ENCODE measurements around the gene MICALL1.
A peak's percentile ranks its signal among the peaks of the same experiment; 100 is the strongest.

Gene MICALL1

DNA sequence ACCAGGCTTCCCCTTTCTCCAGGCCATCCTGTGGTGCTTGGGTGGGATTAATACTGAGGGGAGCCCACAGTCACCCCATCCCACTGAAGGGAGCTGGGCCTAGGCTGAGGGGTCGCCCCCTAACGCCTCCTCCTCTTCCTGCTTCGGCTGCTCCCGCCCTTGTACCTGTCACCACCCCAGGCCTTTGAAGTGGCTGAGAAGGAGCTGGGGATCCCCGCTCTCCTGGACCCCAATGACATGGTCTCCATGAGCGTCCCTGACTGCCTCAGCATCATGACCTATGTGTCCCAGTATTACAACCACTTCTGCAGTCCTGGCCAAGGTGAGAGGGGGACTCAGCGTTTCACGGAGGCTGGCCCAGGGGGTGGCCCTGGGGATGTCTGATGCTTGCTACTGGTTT is 6.1 kb downstream of the MICALL1 start:
- Mint-ChIP-seq H3K4me1 (peaks cover 35% of the 10 kb centered on the region), H3K9me3 (no peaks in the 10 kb centered on the region), H3K36me3 (ENCODE audit: insufficient read depth) (peaks cover 18% of the 10 kb centered on the region), H3K4me3 (no peak overlapping the region), H3K27me3 (no peaks in the 10 kb centered on the region), H3K27ac (ENCODE audit: low read depth) (peak overlapping the region; percentile 49)
- no peak for ATAC-seq (replicated peaks; ENCODE audit: extremely low read depth, poor library complexity, severe bottlenecking)
- no peak for DNase-seq (ENCODE audit: low spot score in 2 of 2)

DNA sequence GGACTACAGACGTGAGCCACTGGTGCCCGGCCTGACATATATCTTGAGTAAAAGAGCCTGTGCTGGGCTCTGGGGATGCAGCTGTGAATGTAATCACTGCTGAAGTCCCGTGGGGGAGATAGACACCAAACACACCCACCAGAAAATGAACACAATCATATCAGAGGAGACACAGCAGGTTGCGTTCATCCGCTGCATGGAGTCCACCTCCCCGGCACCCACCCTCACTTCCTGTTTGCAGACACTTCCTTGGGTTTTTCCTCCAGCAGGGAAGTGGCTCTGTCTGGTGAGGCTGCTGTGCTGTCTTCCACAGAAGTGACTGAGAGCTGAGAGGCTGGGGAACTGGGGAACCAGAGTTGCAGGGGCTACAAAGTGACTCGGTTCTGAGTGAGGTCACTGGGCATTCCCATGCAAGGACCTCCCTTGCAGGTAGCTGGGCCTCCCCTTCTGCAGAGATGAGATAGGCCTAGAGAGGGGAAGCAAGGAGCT is 7.2 kb downstream of the MICALL1 start:
- ATAC-seq (replicated peaks; ENCODE audit: extremely low read depth, poor library complexity, severe bottlenecking) (no peak), DNase-seq (ENCODE audit: low spot score in 2 of 2) (no peak)
- Mint-ChIP-seq H3K9me3 (no peaks in the 10 kb centered on the region), H3K36me3 (ENCODE audit: insufficient read depth) (peaks cover 18% of the 10 kb centered on the region), H3K4me3 (no peak overlapping the region), H3K27me3 (no peaks in the 10 kb centered on the region), H3K4me1 (peaks cover 27% of the 10 kb centered on the region), H3K27ac (ENCODE audit: low read depth) (no peak overlapping the region)

- ATAC-seq (replicated peaks; ENCODE audit: extremely low read depth, poor library complexity, severe bottlenecking) (no peak), DNase-seq (ENCODE audit: low spot score in 2 of 2) (no peak)
- Mint-ChIP-seq H3K9me3 (no peaks in the 10 kb centered on the region), H3K4me3 (no peak overlapping the region), H3K27me3 (no peaks in the 10 kb centered on the region), H3K4me1 (peaks cover 11% of the 10 kb centered on the region), H3K27ac (ENCODE audit: low read depth) (no peak overlapping the region), H3K36me3 (ENCODE audit: insufficient read depth) (peaks cover 25% of the 10 kb centered on the region)
Observed at GRCh38 chr22:37916311-37916710, 10.2 kb downstream of the MICALL1 start.

DNA sequence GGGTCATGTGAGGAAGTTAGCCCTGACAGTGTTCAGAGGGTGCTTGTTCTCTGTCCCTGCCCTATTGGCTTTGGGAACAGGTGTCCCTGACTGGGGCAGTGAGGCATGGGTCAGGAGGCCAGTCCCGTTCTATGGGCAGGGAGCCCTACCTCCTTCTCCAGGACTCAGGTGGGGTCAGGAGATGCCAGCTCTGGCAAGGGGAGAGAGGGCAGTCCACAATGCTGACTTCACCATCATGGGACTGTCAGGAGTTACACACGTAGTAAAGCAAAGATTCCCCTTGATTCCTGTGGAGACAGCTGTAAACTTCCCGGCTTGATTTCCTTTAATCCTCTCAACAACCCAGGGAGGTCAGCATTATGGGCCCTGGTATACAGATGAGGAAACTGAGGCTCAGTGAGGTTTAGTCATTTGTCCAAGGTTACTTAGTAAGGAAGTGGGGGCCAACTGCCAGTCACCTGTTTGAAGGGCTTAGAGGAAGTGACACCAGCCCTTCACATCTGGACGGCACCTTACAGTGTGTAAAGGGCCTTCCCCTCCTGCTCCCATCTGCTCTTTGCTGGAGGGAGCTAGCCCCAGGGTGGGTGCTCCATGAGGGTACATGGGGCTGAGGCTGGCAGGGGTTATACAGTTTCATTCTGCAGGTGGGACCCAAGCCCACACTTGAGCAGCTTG is 11.9 kb downstream of the MICALL1 start:
- Mint-ChIP-seq H3K4me3 (no peak overlapping the region), H3K27me3 (no peaks in the 10 kb centered on the region), H3K4me1 (no peaks in the 10 kb centered on the region), H3K36me3 (ENCODE audit: insufficient read depth) (peaks cover 27% of the 10 kb centered on the region), H3K9me3 (no peaks in the 10 kb centered on the region), H3K27ac (ENCODE audit: low read depth) (no peak overlapping the region)
- DNase-seq (ENCODE audit: low spot score in 2 of 2), result no peak
- no peak for ATAC-seq (replicated peaks; ENCODE audit: extremely low read depth, poor library complexity, severe bottlenecking)

DNA sequence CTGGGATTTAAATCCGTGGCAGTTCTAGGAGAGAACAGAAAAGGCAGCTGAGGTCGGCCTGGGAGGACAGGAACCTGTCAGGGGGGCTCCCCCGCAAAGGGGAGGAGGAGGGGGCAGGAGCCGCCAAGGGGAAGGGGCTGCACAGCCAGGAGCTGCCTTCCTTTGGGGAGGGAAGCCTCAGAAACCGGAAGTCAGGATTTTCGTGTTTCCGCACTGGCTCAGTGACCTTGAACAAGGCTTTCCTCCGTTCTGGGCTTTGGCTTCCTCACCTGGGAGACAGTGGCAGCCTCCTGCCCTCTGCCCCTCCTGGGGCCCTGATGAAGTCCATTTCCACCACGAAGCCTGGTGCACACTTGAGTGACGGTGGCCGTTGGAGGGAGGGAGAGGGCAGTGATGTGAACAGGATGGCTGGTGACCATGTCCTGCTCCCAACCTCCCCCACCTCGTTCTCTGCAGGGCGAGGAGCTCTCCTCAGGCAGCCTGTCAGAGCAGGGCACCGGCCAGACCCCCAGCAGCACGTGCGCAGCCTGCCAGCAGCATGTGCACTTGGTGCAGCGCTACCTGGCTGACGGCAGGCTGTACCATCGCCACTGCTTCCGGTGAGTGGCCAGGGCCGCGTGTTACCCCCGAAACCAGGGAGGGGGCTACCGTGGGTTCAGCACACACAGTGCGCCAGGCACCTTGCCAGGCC is 12.6 kb downstream of the MICALL1 start:
- ATAC-seq (replicated peaks; ENCODE audit: extremely low read depth, poor library complexity, severe bottlenecking) (no peak), DNase-seq (ENCODE audit: low spot score in 2 of 2) (no peak)
- H3K9me3 Mint-ChIP-seq, result no peaks in the 10 kb centered on the region
- H3K36me3 Mint-ChIP-seq (ENCODE audit: insufficient read depth), result peaks cover 26% of the 10 kb centered on the region
- no peak overlapping the region for H3K27ac Mint-ChIP-seq (ENCODE audit: low read depth)
- no peaks in the 10 kb centered on the region for H3K27me3 Mint-ChIP-seq
- no peak overlapping the region for H3K4me3 Mint-ChIP-seq
- no peaks in the 10 kb centered on the region for H3K4me1 Mint-ChIP-seq

- H3K4me3 Mint-ChIP-seq, result no peak overlapping the region
- H3K9me3 Mint-ChIP-seq, result no peaks in the 10 kb centered on the region
- H3K27ac Mint-ChIP-seq (ENCODE audit: low read depth), result peak overlapping the region; percentile 68
- ATAC-seq (replicated peaks; ENCODE audit: extremely low read depth, poor library complexity, severe bottlenecking) (no peak), DNase-seq (ENCODE audit: low spot score in 2 of 2) (no peak)
- peaks cover 20% of the 10 kb centered on the region for H3K36me3 Mint-ChIP-seq (ENCODE audit: insufficient read depth)
- no peaks in the 10 kb centered on the region for H3K4me1 Mint-ChIP-seq
- H3K27me3 Mint-ChIP-seq, result no peaks in the 10 kb centered on the region
Observed at GRCh38 chr22:37920126-37920525, 14.0 kb downstream of the MICALL1 start.

GRCh38 chr22:37922191-37922590 is 16.1 kb downstream of the MICALL1 start:
- no peak for ATAC-seq (replicated peaks; ENCODE audit: extremely low read depth, poor library complexity, severe bottlenecking)
- Mint-ChIP-seq H3K4me3 (no peak overlapping the region), H3K27ac (ENCODE audit: low read depth) (no peak overlapping the region)

GRCh38 chr22:37923927-37924326 is 17.8 kb downstream of the MICALL1 start:
- H3K27ac Mint-ChIP-seq (ENCODE audit: low read depth), result peak overlapping the region; percentile 69
- H3K4me1 Mint-ChIP-seq, result no peaks in the 10 kb centered on the region
- H3K9me3 Mint-ChIP-seq, result no peaks in the 10 kb centered on the region
- peaks cover 28% of the 10 kb centered on the region for H3K36me3 Mint-ChIP-seq (ENCODE audit: insufficient read depth)
- H3K4me3 Mint-ChIP-seq, result no peak overlapping the region
- ATAC-seq (replicated peaks; ENCODE audit: extremely low read depth, poor library complexity, severe bottlenecking), result no peak
- no peak for DNase-seq (ENCODE audit: low spot score in 2 of 2)
- H3K27me3 Mint-ChIP-seq, result no peaks in the 10 kb centered on the region

More at GRCh38 chr22:37922191-37922590, 16.1 kb downstream of the MICALL1 start:
- Mint-ChIP-seq H3K4me1 (no peaks in the 10 kb centered on the region), H3K9me3 (no peaks in the 10 kb centered on the region), H3K36me3 (ENCODE audit: insufficient read depth) (peaks cover 21% of the 10 kb centered on the region), H3K27me3 (no peaks in the 10 kb centered on the region)
- no peak for DNase-seq (ENCODE audit: low spot score in 2 of 2)

DNA sequence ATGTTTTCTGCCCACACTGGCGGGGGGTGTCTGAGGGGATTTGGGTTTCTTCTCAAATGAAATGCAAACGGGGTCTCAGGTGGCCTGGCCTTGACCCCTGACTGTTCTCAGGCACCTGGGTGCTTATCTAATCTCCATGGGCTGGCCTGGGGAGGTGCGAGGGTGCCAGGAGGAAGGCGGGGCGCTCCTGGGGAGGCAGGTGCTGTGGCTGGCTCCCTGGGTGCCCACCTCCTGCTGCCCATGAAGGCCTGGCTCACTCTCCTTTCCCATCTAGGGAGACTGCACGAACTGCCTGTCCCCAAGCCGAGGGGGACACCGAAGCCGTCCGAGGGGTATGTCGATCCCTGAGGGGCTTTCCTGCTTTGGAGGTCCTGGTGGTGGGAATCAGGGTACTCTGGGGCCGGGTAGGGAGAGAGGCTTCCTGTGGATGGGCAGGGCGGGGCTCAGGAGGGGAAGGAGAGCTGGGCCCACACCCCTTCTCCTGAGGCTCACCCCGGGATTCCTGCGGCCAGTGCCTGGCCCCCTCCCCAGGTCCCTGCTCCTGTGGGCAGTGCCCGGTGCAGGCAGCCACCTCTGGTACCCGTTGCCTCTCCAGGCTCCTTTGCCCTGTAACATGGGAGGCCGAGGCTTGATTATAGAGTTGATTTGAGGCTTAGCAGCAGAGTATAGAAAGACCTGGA is 18.4 kb downstream of the MICALL1 start:
- Mint-ChIP-seq H3K9me3 (no peaks in the 10 kb centered on the region), H3K4me1 (no peaks in the 10 kb centered on the region), H3K36me3 (ENCODE audit: insufficient read depth) (peaks cover 30% of the 10 kb centered on the region), H3K27me3 (no peaks in the 10 kb centered on the region), H3K4me3 (no peak overlapping the region), H3K27ac (ENCODE audit: low read depth) (peak overlapping the region; percentile 69)
- DNase-seq (ENCODE audit: low spot score in 2 of 2) (no peak), ATAC-seq (replicated peaks; ENCODE audit: extremely low read depth, poor library complexity, severe bottlenecking) (no peak)

GRCh38 chr22:37925330-37925729 is 19.2 kb downstream of the MICALL1 start:
- no peaks in the 10 kb centered on the region for H3K4me1 Mint-ChIP-seq

DNA sequence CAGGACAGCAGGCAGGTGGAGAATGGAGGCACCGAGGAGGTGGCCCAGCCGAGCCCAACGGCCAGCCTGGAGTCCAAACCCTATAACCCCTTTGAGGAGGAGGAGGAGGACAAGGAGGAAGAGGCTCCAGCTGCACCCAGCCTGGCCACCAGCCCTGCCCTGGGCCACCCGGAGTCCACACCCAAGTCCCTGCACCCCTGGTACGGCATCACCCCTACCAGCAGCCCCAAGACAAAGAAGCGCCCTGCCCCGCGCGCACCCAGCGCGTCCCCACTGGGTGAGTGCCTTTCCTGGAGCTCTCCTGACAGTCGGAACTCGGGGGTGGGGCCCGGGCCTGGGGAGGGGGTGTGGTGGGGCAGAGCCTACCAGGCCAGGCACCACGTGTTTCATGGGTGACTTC is 19.7 kb downstream of the MICALL1 start:
- ATAC-seq (replicated peaks; ENCODE audit: extremely low read depth, poor library complexity, severe bottlenecking) (no peak), DNase-seq (ENCODE audit: low spot score in 2 of 2) (no peak)
- Mint-ChIP-seq H3K4me1 (no peaks in the 10 kb centered on the region), H3K4me3 (no peak overlapping the region), H3K9me3 (no peaks in the 10 kb centered on the region), H3K36me3 (ENCODE audit: insufficient read depth) (peaks cover 26% of the 10 kb centered on the region), H3K27ac (ENCODE audit: low read depth) (no peak overlapping the region), H3K27me3 (no peaks in the 10 kb centered on the region)

More at GRCh38 chr22:37925330-37925729, 19.2 kb downstream of the MICALL1 start:
- Mint-ChIP-seq H3K4me3 (no peak overlapping the region), H3K27ac (ENCODE audit: low read depth) (no peak overlapping the region), H3K27me3 (no peaks in the 10 kb centered on the region), H3K36me3 (ENCODE audit: insufficient read depth) (peaks cover 26% of the 10 kb centered on the region), H3K9me3 (no peaks in the 10 kb centered on the region)
- no peak for DNase-seq (ENCODE audit: low spot score in 2 of 2)
- no peak for ATAC-seq (replicated peaks; ENCODE audit: extremely low read depth, poor library complexity, severe bottlenecking)

GRCh38 chr22:37926358-37926757 is 20.3 kb downstream of the MICALL1 start:
- Mint-ChIP-seq H3K4me1 (no peaks in the 10 kb centered on the region), H3K9me3 (no peaks in the 10 kb centered on the region), H3K4me3 (no peak overlapping the region), H3K36me3 (ENCODE audit: insufficient read depth) (peaks cover 21% of the 10 kb centered on the region), H3K27ac (ENCODE audit: low read depth) (no peak overlapping the region), H3K27me3 (no peaks in the 10 kb centered on the region)
- DNase-seq (ENCODE audit: low spot score in 2 of 2) (no peak), ATAC-seq (replicated peaks; ENCODE audit: extremely low read depth, poor library complexity, severe bottlenecking) (no peak)

Measured in central memory CD8-positive, alpha-beta T cell (primary cell).